ENCODE data around the gene C2CD4B.

The C2CD4B gene

GRCh38 chr15:62165104-62165792 is at the start of gene C2CD4B:
C2CD4B (minus strand) TSS chr15:62165285; CDS start chr15:62164984, 301 bp downstream.
- peak in 2 of 3 donors; percentile 14 to 21 for DNase-seq (ENCODE audit: low read depth in 2 of 3, low spot score in 1 of 3)

GRCh38 chr15:62212741-62213140 is 47.7 kb upstream of the C2CD4B start:
- DNase-seq (ENCODE audit: low read depth in 2 of 3, low spot score in 1 of 3), result no peak

GRCh38 chr15:62211348-62211747 is 46.3 kb upstream of the C2CD4B start:
- DNase-seq (ENCODE audit: low read depth in 2 of 3, low spot score in 1 of 3), result no peak

- no peak for DNase-seq (ENCODE audit: low read depth in 2 of 3, low spot score in 1 of 3)
Observed at GRCh38 chr15:62209821-62210220, 44.7 kb upstream of the C2CD4B start.

- no peak for DNase-seq (ENCODE audit: low read depth in 2 of 3, low spot score in 1 of 3)
Observed at GRCh38 chr15:62209322-62209721, 44.2 kb upstream of the C2CD4B start.

GRCh38 chr15:62208884-62209283 is 43.8 kb upstream of the C2CD4B start:
- DNase-seq (ENCODE audit: low read depth in 2 of 3, low spot score in 1 of 3), result no peak

GRCh38 chr15:62208367-62208766 is 43.3 kb upstream of the C2CD4B start:
- DNase-seq (ENCODE audit: low read depth in 2 of 3, low spot score in 1 of 3), result no peak

GRCh38 chr15:62190675-62191074 is 25.6 kb upstream of the C2CD4B start:
- no peak for DNase-seq (ENCODE audit: low read depth in 2 of 3, low spot score in 1 of 3)

- DNase-seq (ENCODE audit: low read depth in 2 of 3, low spot score in 1 of 3), result no peak
Observed at GRCh38 chr15:62190274-62190673, 25.2 kb upstream of the C2CD4B start.

- no peak for DNase-seq (ENCODE audit: low read depth in 2 of 3, low spot score in 1 of 3)
Observed at GRCh38 chr15:62188744-62189143, 23.7 kb upstream of the C2CD4B start.

- no peak for DNase-seq (ENCODE audit: low read depth in 2 of 3, low spot score in 1 of 3)
Observed at GRCh38 chr15:62187910-62188309, 22.8 kb upstream of the C2CD4B start.

GRCh38 chr15:62187425-62187824 is 22.3 kb upstream of the C2CD4B start:
- no peak for DNase-seq (ENCODE audit: low read depth in 2 of 3, low spot score in 1 of 3)

GRCh38 chr15:62186578-62186977 is 21.5 kb upstream of the C2CD4B start:
- no peak for DNase-seq (ENCODE audit: low read depth in 2 of 3, low spot score in 1 of 3)

GRCh38 chr15:62183130-62183529 is 18.0 kb upstream of the C2CD4B start:
- DNase-seq (ENCODE audit: low read depth in 2 of 3, low spot score in 1 of 3), result no peak

GRCh38 chr15:62173215-62173614 is 8.1 kb upstream of the C2CD4B start:
- no peak for DNase-seq (ENCODE audit: low read depth in 2 of 3, low spot score in 1 of 3)

GRCh38 chr15:62171882-62172281 is 6.8 kb upstream of the C2CD4B start:
- DNase-seq (ENCODE audit: low read depth in 2 of 3, low spot score in 1 of 3), result no peak

GRCh38 chr15:62165793-62166375 is 799 bp upstream of the C2CD4B start:
- no peak for DNase-seq (ENCODE audit: low read depth in 2 of 3, low spot score in 1 of 3)

- no peak for DNase-seq (ENCODE audit: low read depth in 2 of 3, low spot score in 1 of 3)
Observed at GRCh38 chr15:62164396-62165103, 535 bp downstream of the C2CD4B start.

GRCh38 chr15:62164014-62164395 is 1.1 kb downstream of the C2CD4B start:
- DNase-seq (ENCODE audit: low read depth in 2 of 3, low spot score in 1 of 3), result no peak

- DNase-seq (ENCODE audit: low read depth in 2 of 3, low spot score in 1 of 3), result no peak
Observed at GRCh38 chr15:62163397-62164013, 1.6 kb downstream of the C2CD4B start.

- peak; percentile 27 to 46 (median 38) for DNase-seq (ENCODE audit: low read depth in 2 of 3, low spot score in 1 of 3)
Observed at GRCh38 chr15:62153228-62153627, 11.9 kb downstream of the C2CD4B start.

GRCh38 chr15:62150445-62150844 is 14.6 kb downstream of the C2CD4B start:
- DNase-seq (ENCODE audit: low read depth in 2 of 3, low spot score in 1 of 3), result peak in 1 of 3 donors; percentile 26

Measured in stimulated activated CD4-positive, alpha-beta T cell treated with anti-CD3 and anti-CD28 coated beads, Interleukin-12 subunit alpha, Interleukin-12 subunit beta, amount 100 ng/mL, for 48 hours (primary cell).